Measurements from ENCODE around the gene ROBO1.

DNA sequence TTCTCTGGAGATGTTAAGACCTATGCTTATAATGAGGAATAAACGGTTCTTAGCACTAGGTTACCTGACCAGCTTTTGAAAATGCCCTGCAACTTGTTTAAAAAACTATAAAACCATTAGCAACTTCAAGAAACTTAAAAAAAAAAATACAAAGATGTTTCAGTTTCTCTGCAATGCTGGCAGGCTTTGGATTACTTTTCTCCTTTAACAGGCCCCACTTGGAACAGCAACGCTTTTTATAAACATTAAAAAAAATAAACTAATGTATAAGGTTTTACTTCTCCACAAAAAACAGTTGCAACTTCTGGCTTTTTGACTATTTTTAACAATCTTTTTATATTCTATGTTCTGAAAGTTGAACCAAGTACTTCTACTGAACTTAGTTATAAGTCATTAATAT, 1006.7 kb downstream of the ROBO1 start:
- TF ChIP-seq TAF15 (IDR thresholded peaks at IDR 0.05; ENCODE audit: low read depth, low read length, poor library complexity, severe bottlenecking): no peak
- TF ChIP-seq CTCF (CRISPR knock-in tag; IDR thresholded peaks at IDR 0.05): no peak
- TF ChIP-seq ZNF776 (CRISPR knock-in tag; IDR thresholded peaks at IDR 0.05): no peak
- TF ChIP-seq, protein P1, sequence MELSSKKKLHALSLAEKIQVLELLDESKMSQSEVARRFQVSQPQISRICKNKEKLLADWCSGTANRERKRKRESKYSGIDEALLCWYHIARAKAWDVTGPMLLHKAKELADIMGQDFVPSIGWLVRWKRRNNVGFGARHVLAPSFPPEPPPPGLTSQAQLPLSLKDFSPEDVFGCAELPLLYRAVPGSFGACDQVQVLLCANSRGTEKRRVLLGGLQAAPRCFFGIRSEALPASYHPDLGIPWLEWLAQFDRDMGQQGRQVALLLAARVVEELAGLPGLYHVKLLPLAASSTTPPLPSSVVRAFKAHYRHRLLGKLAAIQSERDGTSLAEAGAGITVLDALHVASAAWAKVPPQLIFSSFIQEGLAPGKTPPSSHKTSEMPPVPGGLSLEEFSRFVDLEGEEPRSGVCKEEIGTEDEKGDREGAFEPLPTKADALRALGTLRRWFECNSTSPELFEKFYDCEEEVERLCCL (CRISPR knock-in tag; IDR thresholded peaks at IDR 0.05; ENCODE audit: borderline replicate concordance): no peak
- TF ChIP-seq UBTF (CRISPR knock-in tag; IDR thresholded peaks at IDR 0.05): no peak
